Measurements from ENCODE around the gene SLC24A3. TPM values are rescaled to one million over a fixed set of nuclear protein-coding genes. Genes with fewer than 3 reads are reported as not detected.
A peak's percentile ranks its signal among the peaks of the same experiment; 100 is the strongest.

Gene SLC24A3
- polyA plus RNA-seq, 1 donor (not counting 4 experiments of a cell fraction or from before 2014, with no cell fraction given): 0.17 TPM

GRCh38 chr20:19688031-19688806 lies 475.8 kb downstream of the SLC24A3 start:
- Histone ChIP-seq H3K27me3 (ENCODE audit: control insufficient read depth, extremely low read depth, insufficient read depth, low read length) (peaks cover 4% of the 10 kb centered on the region), H3K9me3 (ENCODE audit: control insufficient read depth, low read depth, low read length) (no peaks in the 10 kb centered on the region), H3K4me3 (ENCODE audit: control insufficient read depth in 2 of 3, extremely low read depth in 1 of 3, insufficient read depth in 2 of 3, low read depth in 1 of 3, low read length in 3 of 3) (no peak overlapping the region), H3K4me2 (ENCODE audit: control insufficient read depth, extremely low read depth, insufficient read depth, low read depth, low read length) (no peak overlapping the region), H3K79me2 (ENCODE audit: control insufficient read depth, insufficient read depth, low read length) (no peaks in the 10 kb centered on the region), H3K4me1 (ENCODE audit: control insufficient read depth, extremely low read depth, insufficient read depth, low read length) (peaks cover 6% of the 10 kb centered on the region), H3K9ac (ENCODE audit: control insufficient read depth, extremely low read depth, insufficient read depth, low read length) (no peak overlapping the region), H4K20me1 (ENCODE audit: control insufficient read depth, extremely low read depth, insufficient read depth, low read length) (no peaks in the 10 kb centered on the region), H3K9me1 (ENCODE audit: control insufficient read depth, extremely low read depth, insufficient read depth, low read length) (no peaks in the 10 kb centered on the region), H2AFZ (ENCODE audit: control insufficient read depth, low read length) (no peak overlapping the region), H3K36me3 (ENCODE audit: control insufficient read depth in 2 of 2, extremely low read depth in 1 of 2, insufficient read depth in 2 of 2, low read length in 2 of 2) (no peaks in the 10 kb centered on the region), H3K27ac (ENCODE audit: control insufficient read depth, insufficient read depth, low read length) (no peak overlapping the region)
- peak; percentile 56 for FAIRE-seq
- DNase-seq (ENCODE audit: low read depth, low spot score): peak; percentile 61
- dilution Hi-C loops (cut with MboI; ENCODE audit: extremely low pct_ligation_motif_present, low sequenced_read_pairs): no loop called here
- TF ChIP-seq, protein P1, sequence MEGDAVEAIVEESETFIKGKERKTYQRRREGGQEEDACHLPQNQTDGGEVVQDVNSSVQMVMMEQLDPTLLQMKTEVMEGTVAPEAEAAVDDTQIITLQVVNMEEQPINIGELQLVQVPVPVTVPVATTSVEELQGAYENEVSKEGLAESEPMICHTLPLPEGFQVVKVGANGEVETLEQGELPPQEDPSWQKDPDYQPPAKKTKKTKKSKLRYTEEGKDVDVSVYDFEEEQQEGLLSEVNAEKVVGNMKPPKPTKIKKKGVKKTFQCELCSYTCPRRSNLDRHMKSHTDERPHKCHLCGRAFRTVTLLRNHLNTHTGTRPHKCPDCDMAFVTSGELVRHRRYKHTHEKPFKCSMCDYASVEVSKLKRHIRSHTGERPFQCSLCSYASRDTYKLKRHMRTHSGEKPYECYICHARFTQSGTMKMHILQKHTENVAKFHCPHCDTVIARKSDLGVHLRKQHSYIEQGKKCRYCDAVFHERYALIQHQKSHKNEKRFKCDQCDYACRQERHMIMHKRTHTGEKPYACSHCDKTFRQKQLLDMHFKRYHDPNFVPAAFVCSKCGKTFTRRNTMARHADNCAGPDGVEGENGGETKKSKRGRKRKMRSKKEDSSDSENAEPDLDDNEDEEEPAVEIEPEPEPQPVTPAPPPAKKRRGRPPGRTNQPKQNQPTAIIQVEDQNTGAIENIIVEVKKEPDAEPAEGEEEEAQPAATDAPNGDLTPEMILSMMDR (optimal IDR thresholded peaks at IDR 0.05 in 1 of 3, IDR thresholded peaks at IDR 0.05 in 1 of 3, conservative IDR thresholded peaks at IDR 0.05 in 1 of 3; ENCODE audit: extremely low read depth in 1 of 3, insufficient read depth in 2 of 3, low read length in 3 of 3): peak; percentile 66 to 79 (median 75)
- TF ChIP-seq EZH2 (IDR thresholded peaks at IDR 0.05; ENCODE audit: low read length): no peak

DNA sequence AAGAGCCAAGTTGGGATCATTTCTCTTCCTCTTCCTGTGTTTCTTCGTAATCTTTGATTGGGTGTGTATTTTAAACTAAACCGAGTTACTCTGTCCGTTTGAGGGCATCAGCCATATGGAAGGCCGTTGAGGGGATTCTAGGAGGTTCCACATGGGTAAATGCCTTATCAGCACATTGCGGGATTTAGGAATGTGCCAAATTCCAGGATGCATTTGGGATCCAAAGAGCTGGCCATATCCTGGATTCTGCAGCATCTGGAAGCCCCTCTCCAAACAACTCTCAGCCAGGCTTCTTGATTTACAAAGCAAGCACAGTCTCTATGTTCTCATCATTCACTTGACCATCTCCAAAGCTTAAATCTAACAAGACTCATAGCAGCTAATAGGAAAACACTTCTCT lies 478.0 kb downstream of the SLC24A3 start:
- peaks cover 6% of the 10 kb centered on the region for H3K4me1 ChIP-seq (ENCODE audit: control insufficient read depth, extremely low read depth, insufficient read depth, low read length)
- no peaks in the 10 kb centered on the region for H3K9me1 ChIP-seq (ENCODE audit: control insufficient read depth, extremely low read depth, insufficient read depth, low read length)
- FAIRE-seq: no peak
- H3K4me2 ChIP-seq (ENCODE audit: control insufficient read depth, extremely low read depth, insufficient read depth, low read depth, low read length): no peak overlapping the region
- H2AFZ ChIP-seq (ENCODE audit: control insufficient read depth, low read length): no peak overlapping the region
- H3K79me2 ChIP-seq (ENCODE audit: control insufficient read depth, insufficient read depth, low read length): no peaks in the 10 kb centered on the region
- no peak overlapping the region for H3K27ac ChIP-seq (ENCODE audit: control insufficient read depth, insufficient read depth, low read length)
- no peaks in the 10 kb centered on the region for H4K20me1 ChIP-seq (ENCODE audit: control insufficient read depth, extremely low read depth, insufficient read depth, low read length)
- H3K27me3 ChIP-seq (ENCODE audit: control insufficient read depth, extremely low read depth, insufficient read depth, low read length): no peaks in the 10 kb centered on the region
- no peak overlapping the region for H3K9ac ChIP-seq (ENCODE audit: control insufficient read depth, extremely low read depth, insufficient read depth, low read length)
- no peak overlapping the region for H3K4me3 ChIP-seq (ENCODE audit: control insufficient read depth in 2 of 3, extremely low read depth in 1 of 3, insufficient read depth in 2 of 3, low read depth in 1 of 3, low read length in 3 of 3)
- no peaks in the 10 kb centered on the region for H3K9me3 ChIP-seq (ENCODE audit: control insufficient read depth, low read depth, low read length)
- dilution Hi-C loops (cut with MboI; ENCODE audit: extremely low pct_ligation_motif_present, low sequenced_read_pairs): no loop called here
- TF ChIP-seq EZH2 (IDR thresholded peaks at IDR 0.05; ENCODE audit: low read length): no peak
- TF ChIP-seq, protein P1 (optimal IDR thresholded peaks at IDR 0.05 in 1 of 3, IDR thresholded peaks at IDR 0.05 in 1 of 3, conservative IDR thresholded peaks at IDR 0.05 in 1 of 3; ENCODE audit: extremely low read depth in 1 of 3, insufficient read depth in 2 of 3, low read length in 3 of 3): no peak
- DNase-seq (ENCODE audit: low read depth, low spot score): no peak
- no peaks in the 10 kb centered on the region for H3K36me3 ChIP-seq (ENCODE audit: control insufficient read depth in 2 of 2, extremely low read depth in 1 of 2, insufficient read depth in 2 of 2, low read length in 2 of 2)
